Transverse colon (tissue), 4 donors: Measurements from ENCODE around the gene ADIPOR2.

Source experiments
- CTCF ChIP-seq, 5 experiments: fragments of 200-600 bp in 3 of 5; fragments of 450-650 bp in 2 of 5; sonication (generic) in 3 of 5; IDR thresholded peaks; 1 replicate in 2 of 5; 2 replicates in 3 of 5; pipeline ENCODE4 v1.5.1; 2016 to 2017; ENCODE audit warnings: antibody characterized with exemption in 5 of 5, inconsistent platforms in 3 of 5, mild to moderate bottlenecking in 2 of 5, moderate library complexity in 1 of 5
- EP300 ChIP-seq: sonication (generic); formaldehyde crosslinking; IDR thresholded peaks from one replicate; pipeline ENCODE4 v1.6.1; 2017; ENCODE audit warnings: antibody characterized with exemption, low read depth
- POLR2A ChIP-seq: fragments of 450-650 bp; IDR thresholded peaks from one replicate; pipeline ENCODE4 v1.6.1; 2016; ENCODE audit warnings: antibody characterized with exemption, mild to moderate bottlenecking, moderate library complexity
- POLR2AphosphoS5 ChIP-seq, 3 donors: sonication (generic); formaldehyde crosslinking; IDR thresholded peaks; one replicate each; pipeline ENCODE4 v1.6.1; 2016; ENCODE audit warnings: antibody characterized with exemption in 3 of 3

GRCh38 chr12:1681493-1681807 lies 9.4 kb upstream of the ADIPOR2 start:
- no peak for TF ChIP-seq POLR2AphosphoS5 (IDR thresholded peaks at IDR 0.05)
- no peak for TF ChIP-seq CTCF (IDR thresholded peaks at IDR 0.05)
- no peak for TF ChIP-seq POLR2A
- no peak for TF ChIP-seq EP300
